ENCODE data around the gene KLK14. TPM values are rescaled to one million over a fixed set of nuclear protein-coding genes. Genes with fewer than 3 reads are reported as not detected.

Gene KLK14
- polyA plus RNA-seq, 3 donors from 2014 or later = not detected

DNA sequence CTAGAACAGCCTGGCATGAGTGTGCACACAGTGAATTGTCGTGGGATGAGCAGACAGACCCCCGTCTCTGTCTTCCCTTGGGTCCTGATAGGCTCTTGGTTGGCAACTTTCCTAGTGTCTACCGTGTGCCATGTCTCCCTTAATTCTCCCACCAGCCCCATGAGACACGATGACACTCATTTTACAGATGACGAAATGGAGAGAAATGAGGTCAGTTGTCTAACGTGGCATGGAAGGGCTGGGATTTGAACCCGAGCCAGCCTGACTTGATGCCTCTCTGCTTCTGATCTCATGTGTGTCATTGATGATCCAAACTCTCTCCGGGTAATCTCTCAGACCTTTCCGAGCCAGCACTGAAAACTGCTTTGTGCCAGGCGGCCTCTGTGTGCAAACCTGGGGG is 8.4 kb upstream of the KLK14 start:
- no peak for DNase-seq
- H3K4me3 Mint-ChIP-seq = no peak overlapping the region
- H3K36me3 Mint-ChIP-seq = peaks cover 0 to 4% (median 4%) of the 10 kb centered on the region in 3 donors
- H3K4me1 Mint-ChIP-seq = peaks cover 0 to 6% of the 10 kb centered on the region in 2 donors
- H3K27ac Mint-ChIP-seq = peak overlapping the region in 1 of 6 donors; percentile 10
- no peaks in the 10 kb centered on the region for H3K9me3 Mint-ChIP-seq
- H3K27me3 Mint-ChIP-seq (ENCODE audit: low read depth in 3 of 3) = peaks cover 0 to 4% (median 3%) of the 10 kb centered on the region in 3 donors

DNA sequence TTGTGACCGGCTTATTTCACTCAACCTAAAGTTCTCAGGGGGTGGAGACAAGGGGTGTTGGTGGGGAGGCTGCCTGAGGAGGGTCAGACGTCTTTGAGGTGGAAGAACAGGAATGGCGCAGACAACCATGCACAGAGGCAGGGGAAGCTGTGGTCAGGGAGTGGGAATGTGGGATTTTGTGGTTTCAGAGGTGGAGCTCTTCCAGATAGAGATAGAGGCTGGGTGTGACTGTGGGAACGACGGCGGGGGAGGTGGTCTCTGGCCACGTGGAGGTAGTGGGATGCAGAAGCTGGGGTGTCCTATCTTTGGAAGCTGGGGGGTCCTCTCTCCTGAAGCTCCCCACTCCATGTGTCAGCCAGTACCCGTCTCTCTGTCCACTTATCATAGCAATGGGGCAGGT is 7.8 kb upstream of the KLK14 start:
- Mint-ChIP-seq H3K9me3 (no peaks in the 10 kb centered on the region), H3K27ac (no peak overlapping the region), H3K36me3 (peaks cover 0 to 4% (median 4%) of the 10 kb centered on the region in 3 donors), H3K4me1 (peaks cover 0 to 3% of the 10 kb centered on the region in 2 donors), H3K27me3 (ENCODE audit: low read depth in 3 of 3) (peaks cover 0 to 4% (median 4%) of the 10 kb centered on the region in 3 donors), H3K4me3 (no peak overlapping the region)
- DNase-seq = no peak

DNA sequence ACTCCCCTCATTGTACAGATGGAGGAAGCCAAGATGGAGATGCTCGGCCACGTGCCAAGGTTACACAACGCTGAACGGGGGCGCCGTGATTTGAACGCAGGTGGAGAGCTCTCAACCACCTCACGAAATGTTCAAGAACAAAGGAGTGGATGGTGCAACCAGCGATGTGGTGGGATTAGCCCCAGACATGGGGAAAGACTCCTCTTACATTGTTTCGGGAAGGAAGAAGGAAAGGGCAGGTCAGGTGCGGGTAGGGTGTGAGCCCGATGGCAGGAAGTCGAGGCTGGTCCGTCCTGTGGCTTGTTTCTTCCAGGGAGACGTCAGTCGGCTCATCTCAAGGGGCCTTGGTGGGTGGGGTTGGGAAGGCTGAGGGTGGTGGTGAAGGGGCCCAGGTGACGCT is 7.1 kb upstream of the KLK14 start:
- Mint-ChIP-seq H3K36me3 (peaks cover 0 to 4% (median 4%) of the 10 kb centered on the region in 3 donors), H3K4me1 (no peaks in the 10 kb centered on the region), H3K4me3 (no peak overlapping the region), H3K9me3 (no peaks in the 10 kb centered on the region), H3K27ac (no peak overlapping the region), H3K27me3 (ENCODE audit: low read depth in 3 of 3) (peaks cover 2 to 6% (median 4%) of the 10 kb centered on the region in 3 donors)
- DNase-seq = no peak

DNA sequence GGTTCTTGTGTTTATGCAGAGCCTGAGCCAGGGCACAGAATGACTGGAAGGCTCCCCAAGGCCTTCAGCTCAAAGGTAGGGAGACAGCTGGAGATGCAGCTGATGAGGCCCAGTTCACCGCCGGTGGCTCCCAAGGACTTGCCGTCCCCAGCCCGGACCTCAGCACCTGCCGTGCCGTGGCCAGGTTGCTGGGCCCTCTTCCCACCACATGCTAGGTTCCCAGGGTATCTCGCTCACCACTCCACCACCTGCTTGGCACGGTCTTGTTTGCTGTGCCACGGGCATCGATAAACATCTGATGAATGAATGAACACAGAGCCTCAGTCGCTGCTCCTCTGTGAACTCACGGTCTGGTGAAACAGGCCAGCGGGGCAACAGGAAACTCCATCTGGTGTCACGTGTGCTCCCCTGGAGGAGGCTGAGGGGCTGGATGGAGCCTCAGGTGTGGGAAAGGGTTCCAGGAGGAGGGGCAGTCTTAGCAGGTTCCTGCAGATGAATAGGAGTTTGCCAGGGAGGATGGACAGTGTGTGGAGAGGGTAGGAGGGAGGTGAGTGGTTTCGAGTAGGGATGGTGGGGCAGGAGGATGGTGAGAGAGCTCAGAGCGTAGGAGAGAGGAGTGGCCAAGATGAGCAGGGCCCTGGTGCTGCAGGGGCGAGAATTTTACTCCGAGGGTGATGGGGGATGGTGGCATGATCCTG is 3.6 kb upstream of the KLK14 start:
- Mint-ChIP-seq H3K4me3 (no peak overlapping the region), H3K36me3 (peaks cover 4% of the 10 kb centered on the region in 3 donors), H3K27me3 (ENCODE audit: low read depth in 3 of 3) (peaks cover 5 to 8% (median 6%) of the 10 kb centered on the region in 3 donors), H3K4me1 (no peaks in the 10 kb centered on the region), H3K9me3 (no peaks in the 10 kb centered on the region), H3K27ac (no peak overlapping the region)
- DNase-seq = no peak

DNA sequence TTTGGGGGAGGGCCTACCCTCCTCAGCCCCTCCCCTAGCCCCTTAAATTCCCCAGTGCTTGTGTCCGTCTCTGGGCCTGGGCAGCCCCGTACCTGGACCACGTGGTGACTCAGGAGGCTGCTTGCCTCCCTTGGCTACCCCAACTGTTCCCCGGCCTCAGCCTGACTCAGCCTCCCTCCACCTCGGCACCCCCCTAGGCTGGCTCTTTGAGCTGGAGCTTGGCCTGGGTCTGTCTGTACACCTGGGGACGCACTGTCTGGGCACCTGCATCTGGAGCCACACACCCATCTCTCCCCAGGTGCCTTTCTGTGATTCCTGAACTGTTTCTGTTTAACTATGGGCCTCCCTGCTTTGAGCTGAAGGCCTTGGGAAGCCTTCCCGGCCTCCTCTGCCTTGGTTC is 1.8 kb upstream of the KLK14 start:
- H3K4me3 Mint-ChIP-seq = no peak overlapping the region

DNA sequence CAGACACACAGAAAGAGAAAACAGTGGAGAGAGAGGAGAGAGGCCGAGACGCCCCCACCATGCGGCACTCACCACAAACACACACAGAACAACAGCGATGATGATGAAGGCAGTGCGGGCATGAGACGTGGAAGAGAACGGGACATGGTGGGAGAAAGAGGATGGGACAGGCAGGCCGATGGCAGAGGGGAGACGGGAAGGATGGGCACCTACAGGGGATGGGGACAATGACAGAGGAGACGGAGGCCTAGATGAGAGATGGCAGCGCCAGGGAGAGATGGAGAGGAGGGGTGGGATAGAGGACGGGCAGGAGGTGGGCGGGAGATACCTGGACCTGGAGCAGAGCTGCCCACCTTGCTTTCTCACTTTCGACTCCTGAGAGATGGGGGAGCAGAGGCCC is 1.1 kb upstream of the KLK14 start:
- H3K27me3 Mint-ChIP-seq (ENCODE audit: low read depth in 3 of 3) = peaks cover 4 to 8% (median 5%) of the 10 kb centered on the region in 3 donors
- H3K4me1 Mint-ChIP-seq = no peaks in the 10 kb centered on the region
- peaks cover 4% of the 10 kb centered on the region in 3 donors for H3K36me3 Mint-ChIP-seq
- no peak overlapping the region for H3K4me3 Mint-ChIP-seq
- no peak for DNase-seq
- no peaks in the 10 kb centered on the region for H3K9me3 Mint-ChIP-seq
- H3K27ac Mint-ChIP-seq = peak overlapping the region in 1 of 6 donors; percentile 88

More for the DNA sequence above, 1.8 kb upstream of the KLK14 start:
- H3K27ac Mint-ChIP-seq = no peak overlapping the region
- no peak for DNase-seq
- H3K36me3 Mint-ChIP-seq = peaks cover 4% of the 10 kb centered on the region in 3 donors
- peaks cover 4 to 8% (median 5%) of the 10 kb centered on the region in 3 donors for H3K27me3 Mint-ChIP-seq (ENCODE audit: low read depth in 3 of 3)
- no peaks in the 10 kb centered on the region for H3K4me1 Mint-ChIP-seq
- no peaks in the 10 kb centered on the region for H3K9me3 Mint-ChIP-seq

DNA sequence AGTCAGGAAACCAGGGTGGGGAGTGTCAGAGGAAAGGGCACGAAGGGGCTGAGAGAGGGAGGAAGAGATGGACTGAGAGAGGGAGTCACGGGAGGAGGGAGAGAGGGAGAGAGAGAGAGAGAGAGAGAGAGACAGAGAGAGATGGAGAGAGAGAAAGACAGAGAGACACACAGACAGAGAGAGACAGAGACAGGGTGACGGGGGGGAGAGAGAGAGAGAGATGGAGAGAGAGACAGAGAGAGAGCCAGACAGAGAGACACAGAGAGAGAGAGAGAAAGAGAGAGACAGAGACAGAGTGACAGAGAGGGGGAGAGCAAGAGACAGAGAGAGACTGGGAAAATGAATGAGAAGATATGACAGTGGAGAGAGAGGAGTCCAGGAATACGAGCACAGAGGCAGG is 494 bp upstream of the KLK14 start:
- peaks cover 4 to 8% (median 5%) of the 10 kb centered on the region in 3 donors for H3K27me3 Mint-ChIP-seq (ENCODE audit: low read depth in 3 of 3)
- peaks cover 4 to 8% (median 4%) of the 10 kb centered on the region in 3 donors for H3K36me3 Mint-ChIP-seq
- no peak for DNase-seq
- H3K9me3 Mint-ChIP-seq = no peaks in the 10 kb centered on the region
- peak overlapping the region in 1 of 6 donors; percentile 88 for H3K27ac Mint-ChIP-seq
- no peaks in the 10 kb centered on the region for H3K4me1 Mint-ChIP-seq
- no peak overlapping the region for H3K4me3 Mint-ChIP-seq

DNA sequence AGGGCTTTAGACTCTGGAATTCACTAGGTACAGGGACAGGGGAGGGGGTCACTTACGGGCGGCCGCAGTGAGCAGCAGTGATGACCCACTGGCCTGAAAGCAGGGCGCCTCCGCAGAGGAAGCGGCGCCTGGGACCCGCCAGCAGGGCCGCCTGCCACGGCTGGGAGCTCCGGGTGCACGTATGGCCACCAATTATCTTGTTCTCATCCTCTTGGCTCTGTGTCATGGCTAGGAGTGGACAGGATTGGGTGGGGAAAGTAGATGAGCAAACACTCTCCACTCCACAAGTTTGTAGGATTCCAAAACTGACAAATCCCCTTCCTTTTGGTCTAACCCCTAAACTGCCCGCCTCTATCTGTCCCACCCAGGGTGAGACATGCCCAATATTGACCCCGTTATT is 1.2 kb downstream of the KLK14 start:
- Mint-ChIP-seq H3K27me3 (ENCODE audit: low read depth in 3 of 3) (peaks cover 4 to 8% (median 5%) of the 10 kb centered on the region in 3 donors), H3K27ac (no peak overlapping the region), H3K36me3 (peaks cover 0 to 8% (median 4%) of the 10 kb centered on the region in 3 donors), H3K4me1 (no peaks in the 10 kb centered on the region), H3K4me3 (no peak overlapping the region), H3K9me3 (no peaks in the 10 kb centered on the region)
- DNase-seq = no peak

DNA sequence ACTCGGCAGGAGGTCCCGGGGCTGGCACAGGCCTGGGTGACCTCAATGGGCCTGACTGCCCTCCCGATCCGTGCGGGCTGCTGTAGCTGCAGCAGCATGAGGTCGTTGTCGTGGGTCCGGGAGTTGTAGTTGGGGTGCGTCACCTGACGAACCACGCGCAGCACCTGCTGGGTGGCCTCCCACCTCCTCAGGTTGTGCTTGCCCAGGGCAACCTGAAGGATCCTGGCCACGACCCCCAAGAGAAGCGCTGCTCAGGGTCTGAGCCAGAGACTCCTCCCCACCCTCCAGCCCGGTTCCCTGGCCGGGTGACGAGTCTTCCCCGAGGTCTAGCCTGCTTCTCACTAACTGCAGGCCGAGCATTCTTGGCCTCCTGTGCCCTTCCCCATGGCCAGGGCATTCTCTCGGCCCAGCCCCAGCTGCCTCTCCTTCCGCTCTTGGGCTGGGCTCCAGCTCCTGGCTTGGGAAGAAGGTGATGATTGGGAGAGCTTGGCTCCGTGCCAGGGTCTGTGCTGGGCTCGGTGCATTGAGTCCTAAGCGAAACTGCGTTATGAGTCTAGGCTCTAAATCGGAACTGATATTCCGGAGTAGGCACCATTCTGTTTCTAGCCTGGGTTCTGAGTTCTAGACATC is 3.1 kb downstream of the KLK14 start:
- Mint-ChIP-seq H3K4me1 (no peaks in the 10 kb centered on the region), H3K36me3 (peaks cover 0 to 8% (median 4%) of the 10 kb centered on the region in 3 donors), H3K4me3 (no peak overlapping the region), H3K27me3 (ENCODE audit: low read depth in 3 of 3) (peaks cover 2 to 6% (median 4%) of the 10 kb centered on the region in 3 donors), H3K9me3 (no peaks in the 10 kb centered on the region), H3K27ac (no peak overlapping the region)
- DNase-seq = no peak

DNA sequence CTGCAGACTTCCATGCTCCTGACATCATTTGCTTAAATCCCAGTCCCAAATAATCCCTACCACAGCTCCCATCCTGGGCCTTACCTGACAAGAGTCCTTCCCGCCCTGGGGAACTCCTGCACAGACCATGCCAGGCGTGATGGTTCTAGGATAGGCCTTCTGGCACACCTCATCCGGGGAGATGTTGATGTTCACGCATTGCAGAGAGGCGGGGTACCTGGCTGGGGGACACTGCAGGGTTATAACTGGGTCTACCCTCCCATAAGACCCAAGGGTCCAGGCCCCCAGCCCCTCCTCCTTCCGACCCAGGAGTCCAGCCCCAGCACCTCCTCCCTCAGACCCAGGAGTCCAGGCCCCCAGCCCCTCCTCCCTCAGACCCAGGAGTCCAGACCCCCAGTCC is 4.0 kb downstream of the KLK14 start:
- H3K36me3 Mint-ChIP-seq = peaks cover 4 to 8% (median 6%) of the 10 kb centered on the region in 3 donors
- H3K4me1 Mint-ChIP-seq = no peaks in the 10 kb centered on the region
- H3K27ac Mint-ChIP-seq = peak overlapping the region in 1 of 6 donors; percentile 42
- no peak overlapping the region for H3K4me3 Mint-ChIP-seq
- peaks cover 4 to 5% (median 4%) of the 10 kb centered on the region in 3 donors for H3K27me3 Mint-ChIP-seq (ENCODE audit: low read depth in 3 of 3)
- peaks cover 0 to 6% (median 2%) of the 10 kb centered on the region in 6 donors for H3K9me3 Mint-ChIP-seq
- DNase-seq = no peak

DNA sequence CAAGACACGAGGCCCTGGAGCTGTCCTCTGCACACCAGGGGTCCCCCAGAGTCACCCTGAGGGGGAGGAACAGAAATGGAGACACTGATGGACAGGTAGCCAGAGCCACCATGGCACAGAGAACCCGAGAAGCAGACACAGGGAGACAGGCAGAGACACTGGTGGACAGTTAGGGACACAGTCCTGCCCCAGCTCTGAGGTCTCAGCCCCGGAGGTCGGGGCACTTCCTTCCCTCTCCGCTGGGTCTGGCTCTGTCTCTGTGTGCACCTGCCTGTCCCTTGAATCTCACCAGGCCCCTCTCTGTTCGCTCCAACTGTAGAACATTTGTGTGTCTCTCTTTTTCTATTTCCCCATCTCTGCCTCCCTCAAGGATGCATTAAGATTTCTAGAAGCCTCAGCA is 4.6 kb downstream of the KLK14 start:
- H3K9me3 Mint-ChIP-seq = peaks cover 3 to 13% (median 7%) of the 10 kb centered on the region in 6 donors
- H3K27ac Mint-ChIP-seq = peak overlapping the region in 2 of 6 donors; percentile 13 to 42
- no peak overlapping the region for H3K4me3 Mint-ChIP-seq
- no peaks in the 10 kb centered on the region for H3K4me1 Mint-ChIP-seq
- H3K27me3 Mint-ChIP-seq (ENCODE audit: low read depth in 3 of 3) = peaks cover 2 to 7% (median 4%) of the 10 kb centered on the region in 3 donors
- H3K36me3 Mint-ChIP-seq = peaks cover 3 to 4% (median 4%) of the 10 kb centered on the region in 3 donors
- no peak for DNase-seq

DNA sequence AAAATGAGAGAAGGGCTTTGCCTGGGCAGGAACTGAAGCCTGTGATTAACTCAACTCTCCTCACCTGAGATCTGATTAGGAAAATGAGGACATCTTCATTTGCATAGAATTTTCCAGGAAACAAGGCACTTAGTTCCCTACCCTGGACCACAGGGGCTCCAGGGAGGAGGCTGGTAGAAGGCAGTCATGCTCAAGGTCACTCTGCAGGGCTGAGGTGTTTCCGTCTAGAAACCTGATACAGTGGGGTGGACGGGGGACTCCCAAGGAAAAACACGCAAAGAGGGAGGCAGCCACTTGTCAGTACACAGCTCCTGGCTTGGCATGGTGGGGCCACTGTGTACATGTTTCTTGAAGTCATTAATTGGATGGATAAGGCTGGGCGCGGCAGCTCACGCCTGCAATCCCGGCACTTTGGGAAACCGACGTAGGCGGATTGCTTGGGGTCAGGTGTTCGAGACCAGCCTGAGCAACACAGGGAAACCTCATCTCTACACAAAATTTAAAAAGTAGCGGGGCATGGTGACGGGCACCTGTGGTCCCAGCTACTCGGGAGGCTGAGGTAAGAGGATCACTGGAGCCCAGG is 6.0 kb downstream of the KLK14 start:
- peaks cover 3 to 15% (median 8%) of the 10 kb centered on the region in 6 donors for H3K9me3 Mint-ChIP-seq
- H3K4me1 Mint-ChIP-seq = no peaks in the 10 kb centered on the region
- no peak overlapping the region for H3K4me3 Mint-ChIP-seq
- H3K27ac Mint-ChIP-seq = no peak overlapping the region
- H3K36me3 Mint-ChIP-seq = peaks cover 3 to 4% (median 4%) of the 10 kb centered on the region in 3 donors
- DNase-seq = no peak
- H3K27me3 Mint-ChIP-seq (ENCODE audit: low read depth in 3 of 3) = peaks cover 2 to 7% (median 2%) of the 10 kb centered on the region in 3 donors

DNA sequence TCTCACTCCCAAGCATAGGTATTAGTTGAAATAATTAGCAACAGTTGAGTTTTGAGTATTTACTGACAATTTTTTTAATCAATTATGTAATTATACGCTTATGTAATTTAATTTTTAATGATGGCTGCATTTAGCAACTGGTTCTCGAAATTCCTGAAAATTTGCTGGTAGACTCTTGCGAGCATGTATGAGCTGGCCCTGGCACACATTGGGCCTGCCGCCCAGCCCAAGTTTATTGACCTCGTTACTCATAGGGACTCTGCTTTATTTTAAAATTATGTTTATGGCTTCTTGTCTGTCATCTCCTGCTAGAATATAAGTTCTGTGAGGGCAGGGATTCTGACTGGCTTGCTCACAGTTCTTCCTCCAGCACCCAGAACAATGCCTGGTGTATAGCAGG is 6.7 kb downstream of the KLK14 start:
- Mint-ChIP-seq H3K36me3 (peaks cover 3 to 4% (median 4%) of the 10 kb centered on the region in 3 donors), H3K27me3 (ENCODE audit: low read depth in 3 of 3) (peaks cover 2 to 7% (median 3%) of the 10 kb centered on the region in 3 donors), H3K9me3 (peaks cover 3 to 15% (median 8%) of the 10 kb centered on the region in 6 donors), H3K4me1 (no peaks in the 10 kb centered on the region), H3K4me3 (no peak overlapping the region), H3K27ac (no peak overlapping the region)
- DNase-seq = no peak

DNA sequence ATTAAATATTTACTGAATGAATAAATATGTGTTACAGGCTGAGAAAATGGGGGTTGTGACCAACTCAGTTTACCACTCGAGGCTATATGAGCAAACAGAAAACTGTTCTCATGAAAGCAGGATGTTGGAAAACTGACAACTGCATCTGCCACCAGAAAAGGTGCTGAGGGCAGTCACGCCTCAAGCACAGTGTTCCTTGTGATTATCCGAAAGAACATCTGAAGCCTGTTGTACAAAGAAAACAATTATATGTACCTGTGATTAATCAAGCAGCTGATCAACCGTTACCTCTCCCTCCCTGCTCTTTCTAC is 11.6 kb downstream of the KLK14 start:
- no peak for DNase-seq
- H3K9me3 Mint-ChIP-seq = peaks cover 3 to 15% (median 8%) of the 10 kb centered on the region in 6 donors
- H3K4me3 Mint-ChIP-seq = no peak overlapping the region
- peaks cover 0 to 4% (median 3%) of the 10 kb centered on the region in 3 donors for H3K36me3 Mint-ChIP-seq
- peaks cover 5 to 16% (median 7%) of the 10 kb centered on the region in 3 donors for H3K27me3 Mint-ChIP-seq (ENCODE audit: low read depth in 3 of 3)
- H3K27ac Mint-ChIP-seq = no peak overlapping the region
- peaks cover 0 to 2% of the 10 kb centered on the region in 2 donors for H3K4me1 Mint-ChIP-seq
